Sigmoid colon (tissue), 7 donors: ENCODE measurements around the gene XIAP. TPM values are rescaled to one million over a fixed set of nuclear protein-coding genes. Genes with fewer than 3 reads are reported as not detected.

Experiments
- DNase-seq: peaks from one replicate; pipeline ENCODE4 v3.0.0-alpha.2; 2019
- H3K27ac ChIP-seq, 4 donors: fragments of 200-600 bp; sonication (generic); one replicate each; pipeline ENCODE4 v1.5.1; 2016 to 2019; ENCODE audit warnings: mild to moderate bottlenecking in 1 of 4
- H3K27me3 ChIP-seq, 3 donors: fragments of 200-600 bp; sonication (generic); one replicate each; pipeline ENCODE4 v1.5.1; 2019; ENCODE audit warnings: mild to moderate bottlenecking in 1 of 3
- H3K36me3 ChIP-seq, 4 donors: fragments of 200-600 bp; sonication (generic); one replicate each; pipeline ENCODE4 v1.5.1; 2016 to 2019
- H3K4me1 ChIP-seq, 4 donors: fragments of 200-600 bp; sonication (generic); one replicate each; pipeline ENCODE4 v1.5.1; 2017 to 2019
- H3K4me3 ChIP-seq, 4 donors: fragments of 200-600 bp; sonication (generic); one replicate each; pipeline ENCODE4 v1.5.1; 2017 to 2019; ENCODE audit warnings: mild to moderate bottlenecking in 2 of 4, moderate library complexity in 1 of 4
- H3K9me3 ChIP-seq, 4 donors: fragments of 200-600 bp in 3 of 4; sonication (generic) in 3 of 4; one replicate each; pipeline versions ENCODE4 v1.5.1 to v1.6.1; 2013 to 2019
- EP300 ChIP-seq, 4 donors: sonication (generic); formaldehyde crosslinking; IDR thresholded peaks; one replicate each; pipeline ENCODE4 v1.6.1; 2017; ENCODE audit warnings: antibody characterized with exemption in 4 of 4
- POLR2A ChIP-seq, 2 donors: fragments of 450-650 bp; IDR thresholded peaks; one replicate each; pipeline ENCODE4 v1.6.1; 2016; ENCODE audit warnings: antibody characterized with exemption in 2 of 2, mild to moderate bottlenecking in 2 of 2, moderate library complexity in 2 of 2
- POLR2AphosphoS5 ChIP-seq, 4 donors: sonication (generic); formaldehyde crosslinking; IDR thresholded peaks; one replicate each; pipeline ENCODE4 v1.6.1; 2017; ENCODE audit warnings: antibody characterized with exemption in 4 of 4
- WGBS, 2 donors: extraction: QIAGEN DNeasy Blood & Tissue Kit; methylation state at CpG; one replicate each; pipeline ENCODE4 v1.1.7; 2013; 5-methylcytosine and 5-hydroxymethylcytosine counted together
- intact Hi-C: fragments of 100-400 bp; cut with DNase I; formaldehyde crosslinking; loops from one replicate; pipeline ENCODE4 v1.15.1; 2023
- polyA plus RNA-seq, 3 donors: library from polyadenylated mRNA; stranded (reverse); fragments of 200-250 nt; gene quantifications; one replicate each; pipeline ENCODE4 v1.2.3, GENCODE V29; 2013
- total RNA-seq, 4 donors: library from RNA; depleted of rRNA; stranded (reverse); fragments of >200 nt; gene quantifications; one replicate each; pipeline ENCODE4 v1.1.0, GENCODE V29; 2016
- TF ChIP-seq, protein P1 (sequence below), 4 experiments: fragments of 450-650 bp in 3 of 4; fragments of 200-600 bp in 1 of 4; IDR thresholded peaks; one replicate each; pipeline ENCODE4 v1.5.1; 2016 to 2019; ENCODE audit warnings: antibody characterized with exemption in 4 of 4, mild to moderate bottlenecking in 3 of 4, moderate library complexity in 2 of 4
- donor health status: healthy with polysubstance abuse.
- donor health status: Bipolar disorder and iron deficiency.
- donor health status: healthy.

XIAP gene
- total and polyA plus RNA-seq, 7 donors, result 19.2 to 42.1 (median 28.3) TPM

DNA sequence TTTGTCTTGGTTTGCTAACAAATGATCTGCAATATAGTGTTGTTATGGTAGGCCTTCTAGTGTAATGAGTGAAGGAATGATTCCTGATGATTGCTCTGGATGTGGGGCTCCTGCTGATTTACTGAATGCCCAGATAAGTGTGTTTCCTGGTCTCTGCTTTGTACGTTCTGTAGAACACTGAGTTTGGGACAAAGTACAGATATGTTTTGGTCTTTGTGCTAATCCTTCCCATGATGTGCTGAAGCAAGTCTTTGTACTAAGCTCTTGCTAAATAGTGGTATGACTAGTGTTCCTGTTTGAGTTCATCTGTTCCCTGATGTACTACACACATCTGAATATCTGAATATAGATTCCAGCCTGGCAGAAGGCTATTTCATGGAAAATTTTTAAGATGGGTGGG, 36.9 kb upstream of the XIAP start:
- Histone ChIP-seq H3K4me3 (no peak overlapping the region), H3K4me1 (no peaks in the 10 kb centered on the region), H3K27ac (no peak overlapping the region), H3K36me3 (no peaks in the 10 kb centered on the region), H3K9me3 (no peaks in the 10 kb centered on the region), H3K27me3 (no peaks in the 10 kb centered on the region)
- TF ChIP-seq POLR2AphosphoS5 (IDR thresholded peaks at IDR 0.05) (no peak), EP300 (IDR thresholded peaks at IDR 0.05) (no peak), POLR2A (IDR thresholded peaks at IDR 0.05) (no peak)
- TF ChIP-seq, protein P1, sequence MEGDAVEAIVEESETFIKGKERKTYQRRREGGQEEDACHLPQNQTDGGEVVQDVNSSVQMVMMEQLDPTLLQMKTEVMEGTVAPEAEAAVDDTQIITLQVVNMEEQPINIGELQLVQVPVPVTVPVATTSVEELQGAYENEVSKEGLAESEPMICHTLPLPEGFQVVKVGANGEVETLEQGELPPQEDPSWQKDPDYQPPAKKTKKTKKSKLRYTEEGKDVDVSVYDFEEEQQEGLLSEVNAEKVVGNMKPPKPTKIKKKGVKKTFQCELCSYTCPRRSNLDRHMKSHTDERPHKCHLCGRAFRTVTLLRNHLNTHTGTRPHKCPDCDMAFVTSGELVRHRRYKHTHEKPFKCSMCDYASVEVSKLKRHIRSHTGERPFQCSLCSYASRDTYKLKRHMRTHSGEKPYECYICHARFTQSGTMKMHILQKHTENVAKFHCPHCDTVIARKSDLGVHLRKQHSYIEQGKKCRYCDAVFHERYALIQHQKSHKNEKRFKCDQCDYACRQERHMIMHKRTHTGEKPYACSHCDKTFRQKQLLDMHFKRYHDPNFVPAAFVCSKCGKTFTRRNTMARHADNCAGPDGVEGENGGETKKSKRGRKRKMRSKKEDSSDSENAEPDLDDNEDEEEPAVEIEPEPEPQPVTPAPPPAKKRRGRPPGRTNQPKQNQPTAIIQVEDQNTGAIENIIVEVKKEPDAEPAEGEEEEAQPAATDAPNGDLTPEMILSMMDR (IDR thresholded peaks at IDR 0.05), result no peak
- DNase-seq, result no peak
- intact Hi-C loops, result no loop called here
- WGBS, 2 donors, result 9 to 67% methylated on average over 1 of the region's 1 CpG

DNA sequence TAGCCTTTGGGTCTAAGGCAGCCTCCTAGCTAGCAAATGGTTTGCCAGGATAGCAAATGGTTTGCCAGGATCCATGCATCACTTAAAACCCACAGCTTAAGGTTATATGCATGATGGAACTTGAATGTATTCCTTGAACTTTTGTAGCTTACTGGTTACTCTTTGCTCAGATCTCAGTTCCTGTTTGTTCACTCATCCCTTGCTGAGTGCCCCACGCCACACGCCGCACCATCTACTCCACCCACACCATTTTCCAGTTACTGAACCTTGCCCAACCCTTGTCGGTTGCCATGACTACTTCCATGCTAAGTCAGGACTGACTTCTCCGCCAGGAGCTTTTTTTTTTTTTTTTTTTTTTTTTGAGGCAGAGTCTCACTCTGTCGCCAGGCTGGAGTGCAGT, 29.5 kb upstream of the XIAP start:
- Histone ChIP-seq H3K36me3 (no peaks in the 10 kb centered on the region), H3K4me1 (no peaks in the 10 kb centered on the region), H3K4me3 (no peak overlapping the region), H3K27me3 (no peaks in the 10 kb centered on the region), H3K27ac (no peak overlapping the region), H3K9me3 (no peaks in the 10 kb centered on the region)
- 8 to 46% methylated on average over 5 to 6 of the region's 6 CpGs for whole genome bisulfite sequencing, 2 donors
- TF ChIP-seq POLR2A (IDR thresholded peaks at IDR 0.05), result no peak
- TF ChIP-seq EP300 (IDR thresholded peaks at IDR 0.05), result no peak
- TF ChIP-seq, protein P1 (IDR thresholded peaks at IDR 0.05), result no peak
- TF ChIP-seq POLR2AphosphoS5 (IDR thresholded peaks at IDR 0.05), result no peak
- intact Hi-C loops, result loop anchor here (5.0 kb wide), 2 partner anchors 57 to 127 kb away; no protein-coding TSS in a partner anchor
- no peak for DNase-seq

DNA sequence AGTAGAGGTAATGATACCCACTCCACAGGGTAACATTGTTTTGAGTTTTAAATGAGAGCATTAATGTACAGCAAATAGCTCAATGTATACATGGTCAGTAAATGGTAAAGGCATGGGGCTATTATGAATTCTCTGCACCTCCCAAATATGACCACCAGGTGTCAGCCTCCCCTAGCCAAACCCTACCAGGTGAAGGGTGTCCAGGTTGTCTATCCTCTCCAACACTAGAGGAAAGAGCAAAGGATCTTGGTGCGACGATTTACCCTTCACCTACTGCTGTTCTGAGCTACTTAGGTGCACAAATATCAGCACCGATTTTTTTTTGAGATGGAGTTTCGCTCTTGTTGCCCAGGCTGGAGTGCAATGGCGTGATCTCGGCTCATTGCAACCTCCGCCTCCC, 26.5 kb upstream of the XIAP start:
- peak; percentile 71 for DNase-seq
- Histone ChIP-seq H3K36me3 (no peaks in the 10 kb centered on the region), H3K4me3 (no peak overlapping the region), H3K27me3 (no peaks in the 10 kb centered on the region), H3K9me3 (no peaks in the 10 kb centered on the region), H3K4me1 (peaks cover 0 to 4% (median 0%) of the 10 kb centered on the region in 4 donors), H3K27ac (no peak overlapping the region)
- WGBS, 2 donors, result 34 to 54% methylated on average over 7 of the region's 7 CpGs
- intact Hi-C loops, result loop anchor here (5.0 kb wide), 2 partner anchors 54 to 124 kb away; no protein-coding TSS in a partner anchor
- TF ChIP-seq, protein P1 (IDR thresholded peaks at IDR 0.05), result peak; percentile 41 to 66 (median 54)
- TF ChIP-seq POLR2AphosphoS5 (IDR thresholded peaks at IDR 0.05) (no peak), EP300 (IDR thresholded peaks at IDR 0.05) (no peak), POLR2A (IDR thresholded peaks at IDR 0.05) (no peak)

DNA sequence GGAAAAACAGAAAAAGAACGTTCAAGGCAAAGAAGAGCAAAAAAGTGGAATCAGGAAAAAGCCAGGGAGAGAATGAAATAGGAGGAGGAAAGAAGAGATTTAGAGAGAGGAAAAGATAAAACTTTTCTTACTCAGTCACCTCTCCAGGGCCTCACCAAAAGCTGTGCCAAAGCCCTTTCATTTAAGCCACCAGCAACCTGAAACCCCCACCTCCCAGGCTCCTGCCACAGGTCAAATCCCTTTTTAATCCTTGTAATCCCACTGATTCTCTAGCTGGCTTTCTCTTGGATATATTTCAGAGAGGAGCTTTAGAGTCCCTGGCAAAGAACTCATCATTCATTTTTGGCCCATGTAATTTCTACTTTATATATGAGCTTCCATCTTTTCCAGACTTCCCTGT, 25.7 kb upstream of the XIAP start:
- Histone ChIP-seq H3K9me3 (no peaks in the 10 kb centered on the region), H3K27ac (no peak overlapping the region), H3K36me3 (no peaks in the 10 kb centered on the region), H3K4me3 (no peak overlapping the region), H3K27me3 (no peaks in the 10 kb centered on the region), H3K4me1 (peaks cover 0 to 4% (median 0%) of the 10 kb centered on the region in 4 donors)
- 73 to 80% methylated on average over 1 of the region's 1 CpG for WGBS, 2 donors
- intact Hi-C loops, result loop anchor here (5.0 kb wide), 2 partner anchors 53 to 123 kb away; no protein-coding TSS in a partner anchor
- DNase-seq, result no peak
- TF ChIP-seq POLR2AphosphoS5 (IDR thresholded peaks at IDR 0.05) (no peak), EP300 (IDR thresholded peaks at IDR 0.05) (no peak), POLR2A (IDR thresholded peaks at IDR 0.05) (no peak)
- TF ChIP-seq, protein P1 (IDR thresholded peaks at IDR 0.05), result no peak
